Measurements from ENCODE around the gene HIPK1. TPM values are rescaled to one million over a fixed set of nuclear protein-coding genes. Genes with fewer than 3 reads are reported as not detected.

Gene HIPK1
- total RNA-seq, 4 donors from 2014 or later: 65.8 to 102 (median 84.7) TPM

DNA sequence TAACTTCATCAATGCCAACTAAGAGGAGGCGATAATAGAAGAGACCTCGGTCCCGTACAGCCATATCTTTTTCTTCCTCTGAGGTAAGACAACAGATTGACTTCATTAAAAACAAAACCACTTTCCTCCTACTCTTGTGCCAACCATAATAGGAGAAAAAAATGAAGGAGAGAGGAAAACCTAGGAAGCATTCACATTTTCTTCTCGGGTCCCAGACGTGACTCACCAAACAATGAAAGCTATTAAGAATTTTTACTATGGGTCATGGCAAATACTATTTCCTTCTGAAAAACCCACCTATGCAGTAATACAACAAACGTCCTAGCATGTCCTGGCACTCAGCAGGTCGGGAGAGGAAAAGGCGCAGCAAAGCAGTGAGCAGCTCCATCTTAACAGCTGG, 33.2 kb upstream of the HIPK1 start:
- 92 to 96% methylated on average over 8 of the region's 8 CpGs for WGBS, 2 donors
- H3K36me3 ChIP-seq: peaks cover 4 to 15% of the 10 kb centered on the region in 2 donors
- peaks cover 0 to 18% of the 10 kb centered on the region in 2 donors for H3K4me1 ChIP-seq
- H3K9me3 ChIP-seq: no peaks in the 10 kb centered on the region
- H3K4me3 ChIP-seq (replicated peaks in 1 of 3): no peak overlapping the region
- intact Hi-C loops (cut with DNase I): no loop called here
- H3K27ac ChIP-seq: no peak overlapping the region
- DNase-seq: no peak
- TF ChIP-seq, protein P1, sequence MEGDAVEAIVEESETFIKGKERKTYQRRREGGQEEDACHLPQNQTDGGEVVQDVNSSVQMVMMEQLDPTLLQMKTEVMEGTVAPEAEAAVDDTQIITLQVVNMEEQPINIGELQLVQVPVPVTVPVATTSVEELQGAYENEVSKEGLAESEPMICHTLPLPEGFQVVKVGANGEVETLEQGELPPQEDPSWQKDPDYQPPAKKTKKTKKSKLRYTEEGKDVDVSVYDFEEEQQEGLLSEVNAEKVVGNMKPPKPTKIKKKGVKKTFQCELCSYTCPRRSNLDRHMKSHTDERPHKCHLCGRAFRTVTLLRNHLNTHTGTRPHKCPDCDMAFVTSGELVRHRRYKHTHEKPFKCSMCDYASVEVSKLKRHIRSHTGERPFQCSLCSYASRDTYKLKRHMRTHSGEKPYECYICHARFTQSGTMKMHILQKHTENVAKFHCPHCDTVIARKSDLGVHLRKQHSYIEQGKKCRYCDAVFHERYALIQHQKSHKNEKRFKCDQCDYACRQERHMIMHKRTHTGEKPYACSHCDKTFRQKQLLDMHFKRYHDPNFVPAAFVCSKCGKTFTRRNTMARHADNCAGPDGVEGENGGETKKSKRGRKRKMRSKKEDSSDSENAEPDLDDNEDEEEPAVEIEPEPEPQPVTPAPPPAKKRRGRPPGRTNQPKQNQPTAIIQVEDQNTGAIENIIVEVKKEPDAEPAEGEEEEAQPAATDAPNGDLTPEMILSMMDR (IDR thresholded peaks at IDR 0.05): no peak
- no peak for TF ChIP-seq POLR2A (IDR thresholded peaks at IDR 0.05)
- H3K27me3 ChIP-seq: no peaks in the 10 kb centered on the region

DNA sequence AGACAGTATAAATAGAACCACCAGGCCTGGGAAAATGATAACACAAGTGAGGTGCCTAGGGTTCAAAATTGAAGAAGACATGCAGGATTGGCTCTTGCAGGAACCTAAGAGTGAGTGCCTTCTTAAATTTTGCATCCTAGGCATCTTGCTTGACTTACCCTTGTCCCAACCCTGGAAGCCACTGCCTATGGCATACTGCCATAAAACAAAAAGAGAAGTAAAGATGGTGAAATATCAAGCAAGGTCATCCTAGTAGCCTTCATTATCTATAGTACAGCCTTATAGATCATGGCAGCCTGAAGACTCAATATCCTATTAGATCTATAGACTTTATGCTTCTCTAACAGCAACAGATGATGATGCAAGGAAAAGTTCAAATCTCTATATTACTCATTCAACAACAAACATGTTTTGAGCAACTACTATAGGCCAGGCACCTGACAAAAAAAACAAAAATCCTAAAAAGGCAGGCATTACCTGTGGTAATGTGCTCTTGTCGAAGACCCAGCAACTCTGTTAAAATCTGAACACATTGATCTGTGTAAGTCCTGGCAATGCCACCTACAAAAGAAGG, 30.8 kb upstream of the HIPK1 start:
- peak overlapping the region in 1 of 3 donors; percentile 22 for H3K27ac ChIP-seq
- H3K36me3 ChIP-seq: peaks cover 4 to 15% of the 10 kb centered on the region in 2 donors
- H3K27me3 ChIP-seq: no peaks in the 10 kb centered on the region
- peaks cover 0 to 21% of the 10 kb centered on the region in 2 donors for H3K4me1 ChIP-seq
- 97 to 100% methylated on average over 1 of the region's 1 CpG for WGBS, 2 donors
- TF ChIP-seq POLR2A (IDR thresholded peaks at IDR 0.05): no peak
- TF ChIP-seq, protein P1 (IDR thresholded peaks at IDR 0.05): no peak
- intact Hi-C loops (cut with DNase I): no loop called here
- H3K9me3 ChIP-seq: no peaks in the 10 kb centered on the region
- no peak overlapping the region for H3K4me3 ChIP-seq (replicated peaks in 1 of 3)
- no peak for DNase-seq

DNA sequence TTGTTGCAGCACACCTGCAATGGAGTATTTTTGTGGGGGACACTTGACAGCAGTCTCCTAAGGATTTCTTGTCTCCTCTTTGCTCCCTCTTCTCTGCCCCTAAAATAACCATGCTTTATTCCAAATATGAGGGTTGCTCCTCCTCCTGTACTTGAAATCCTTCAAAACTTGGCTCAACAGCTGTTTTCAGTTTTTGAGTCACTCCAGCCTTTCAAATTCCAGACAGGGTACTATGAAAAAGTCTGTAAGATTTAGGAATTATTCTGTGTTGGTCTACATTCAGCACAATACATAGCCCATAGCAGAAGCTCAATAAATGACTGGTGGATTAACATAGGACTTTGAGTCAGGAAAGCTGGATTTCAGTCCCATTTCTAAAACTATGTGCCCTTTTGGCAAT, 30.0 kb upstream of the HIPK1 start:
- peaks cover 4 to 15% of the 10 kb centered on the region in 2 donors for H3K36me3 ChIP-seq
- no peak overlapping the region for H3K4me3 ChIP-seq (replicated peaks in 1 of 3)
- intact Hi-C loops (cut with DNase I): no loop called here
- no peaks in the 10 kb centered on the region for H3K9me3 ChIP-seq
- no peak for DNase-seq
- no peak for TF ChIP-seq POLR2A (IDR thresholded peaks at IDR 0.05)
- TF ChIP-seq, protein P1 (IDR thresholded peaks at IDR 0.05): no peak
- peaks cover 4 to 29% of the 10 kb centered on the region in 2 donors for H3K4me1 ChIP-seq
- no peaks in the 10 kb centered on the region for H3K27me3 ChIP-seq
- H3K27ac ChIP-seq: peak overlapping the region in 2 of 3 donors; percentile 22 to 30

DNA sequence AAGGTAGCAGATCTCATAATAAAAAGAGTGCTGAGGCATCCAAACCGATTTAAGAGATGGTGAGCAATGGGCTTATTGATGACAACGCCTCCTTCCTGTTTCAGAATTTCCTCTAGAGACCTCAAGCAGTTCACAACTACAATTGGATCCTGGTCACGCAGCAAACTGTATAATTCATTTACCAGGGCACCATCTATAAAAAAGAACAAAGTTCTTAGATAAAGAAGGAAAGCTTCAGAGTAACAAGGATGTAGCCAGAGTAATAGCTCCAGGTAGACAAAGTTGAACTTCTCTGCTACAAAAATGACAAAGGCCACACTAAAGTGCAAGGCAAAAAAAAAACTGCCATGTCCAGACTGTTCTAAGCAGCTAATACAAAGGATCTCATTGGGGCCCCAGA, 27.9 kb upstream of the HIPK1 start:
- no peak for DNase-seq
- TF ChIP-seq POLR2A (IDR thresholded peaks at IDR 0.05): no peak
- TF ChIP-seq, protein P1 (IDR thresholded peaks at IDR 0.05): no peak
- Histone ChIP-seq H3K36me3 (peaks cover under 1 to 3% of the 10 kb centered on the region in 2 donors), H3K4me1 (peaks cover 8 to 29% of the 10 kb centered on the region in 2 donors), H3K27ac (no peak overlapping the region), H3K9me3 (no peaks in the 10 kb centered on the region), H3K4me3 (replicated peaks in 1 of 3) (no peak overlapping the region), H3K27me3 (no peaks in the 10 kb centered on the region)
- intact Hi-C loops (cut with DNase I): loop anchor here (10.0 kb wide), 1 partner anchor 66 kb away; no protein-coding TSS in a partner anchor
- WGBS, 2 donors: 59 to 66% methylated on average over 3 of the region's 3 CpGs

DNA sequence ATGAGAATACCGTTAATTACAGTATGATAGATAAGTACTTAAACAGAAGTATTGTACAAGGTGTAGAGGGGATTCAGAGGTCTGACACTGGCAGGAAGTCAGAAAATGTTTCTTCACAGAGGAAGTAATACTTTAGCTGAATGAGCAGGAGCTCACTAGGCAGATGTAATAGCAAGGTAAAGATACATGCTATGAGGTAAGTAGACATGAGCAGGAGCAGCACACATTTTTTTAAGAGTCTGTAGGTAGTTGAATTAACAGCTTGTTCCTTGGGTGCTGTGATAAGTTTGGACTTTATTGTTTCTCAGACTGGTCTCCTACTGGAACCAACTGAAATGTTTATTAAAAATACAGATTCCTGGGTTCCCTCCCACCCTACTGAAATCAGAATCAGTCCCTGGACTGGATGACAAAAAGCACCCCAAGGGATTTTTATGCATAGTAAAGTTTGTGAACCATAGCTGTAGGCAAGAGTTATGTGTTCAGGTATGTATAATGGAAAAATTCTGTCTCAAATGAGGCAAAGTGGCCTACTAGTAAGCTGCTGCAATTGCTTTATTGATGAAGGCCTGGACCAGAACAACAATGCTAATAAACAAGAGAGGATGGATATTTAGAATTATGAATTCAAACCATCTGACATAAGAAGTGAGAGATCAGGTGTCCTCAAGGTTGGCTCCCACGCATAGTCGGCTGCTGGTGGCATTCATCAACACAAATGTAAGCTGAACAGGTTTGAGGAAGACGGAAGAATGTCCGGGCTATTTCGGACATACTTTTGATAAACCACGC, 25.4 kb upstream of the HIPK1 start:
- Histone ChIP-seq H3K27ac (peak overlapping the region in 2 of 3 donors; percentile 93 to 94), H3K4me1 (peaks cover 8 to 21% of the 10 kb centered on the region in 2 donors)
- intact Hi-C loops (cut with DNase I): loop anchor here (2.0 to 10.0 kb wide), 2 partner anchors 25 to 69 kb away; partner anchors contain the start of gene HIPK1

More for the DNA sequence above, 25.4 kb upstream of the HIPK1 start:
- DNase-seq: peak in 1 of 2 donors; percentile 6
- TF ChIP-seq, protein P1 (IDR thresholded peaks at IDR 0.05): no peak
- TF ChIP-seq POLR2A (IDR thresholded peaks at IDR 0.05): no peak
- Histone ChIP-seq H3K36me3 (no peaks in the 10 kb centered on the region), H3K27me3 (no peaks in the 10 kb centered on the region), H3K9me3 (no peaks in the 10 kb centered on the region), H3K4me3 (replicated peaks in 1 of 3) (peak overlapping the region in 2 of 3 donors; percentile 43 to 58)
- WGBS, 2 donors: 39 to 45% methylated on average over 7 of the region's 7 CpGs
